GM19395 (cell line): Measurements from ENCODE around the gene NOTCH2.

Source experiments
- ATAC-seq: cut with Tn5 transposase; IDR thresholded peaks from one replicate; pipeline ENCODE4 v1.9.1; 2021; ENCODE audit warnings: mild to moderate bottlenecking, moderate library complexity; ENCODE audit not compliant: unreplicated experiment

NOTCH2 gene

DNA sequence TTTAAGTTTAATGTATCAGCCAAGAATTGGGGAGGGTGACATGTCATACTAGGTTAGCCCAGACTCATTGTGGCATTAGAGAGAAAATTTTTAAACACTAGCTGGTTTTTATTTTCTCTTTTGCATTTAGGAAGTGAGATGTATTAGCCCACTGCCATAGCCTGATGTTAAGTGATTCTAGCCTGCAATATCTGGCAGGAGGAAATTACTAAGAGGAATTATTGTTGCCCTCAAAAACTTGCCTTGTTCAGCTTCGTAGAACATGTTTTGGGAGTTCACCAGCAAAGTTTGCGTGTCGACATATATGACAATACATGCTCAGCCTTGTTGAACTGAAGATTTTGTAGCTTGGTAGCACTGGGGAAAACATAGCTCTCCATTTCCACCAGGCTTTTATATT, 185.6 kb downstream of the NOTCH2 start:
- ATAC-seq: no peak

DNA sequence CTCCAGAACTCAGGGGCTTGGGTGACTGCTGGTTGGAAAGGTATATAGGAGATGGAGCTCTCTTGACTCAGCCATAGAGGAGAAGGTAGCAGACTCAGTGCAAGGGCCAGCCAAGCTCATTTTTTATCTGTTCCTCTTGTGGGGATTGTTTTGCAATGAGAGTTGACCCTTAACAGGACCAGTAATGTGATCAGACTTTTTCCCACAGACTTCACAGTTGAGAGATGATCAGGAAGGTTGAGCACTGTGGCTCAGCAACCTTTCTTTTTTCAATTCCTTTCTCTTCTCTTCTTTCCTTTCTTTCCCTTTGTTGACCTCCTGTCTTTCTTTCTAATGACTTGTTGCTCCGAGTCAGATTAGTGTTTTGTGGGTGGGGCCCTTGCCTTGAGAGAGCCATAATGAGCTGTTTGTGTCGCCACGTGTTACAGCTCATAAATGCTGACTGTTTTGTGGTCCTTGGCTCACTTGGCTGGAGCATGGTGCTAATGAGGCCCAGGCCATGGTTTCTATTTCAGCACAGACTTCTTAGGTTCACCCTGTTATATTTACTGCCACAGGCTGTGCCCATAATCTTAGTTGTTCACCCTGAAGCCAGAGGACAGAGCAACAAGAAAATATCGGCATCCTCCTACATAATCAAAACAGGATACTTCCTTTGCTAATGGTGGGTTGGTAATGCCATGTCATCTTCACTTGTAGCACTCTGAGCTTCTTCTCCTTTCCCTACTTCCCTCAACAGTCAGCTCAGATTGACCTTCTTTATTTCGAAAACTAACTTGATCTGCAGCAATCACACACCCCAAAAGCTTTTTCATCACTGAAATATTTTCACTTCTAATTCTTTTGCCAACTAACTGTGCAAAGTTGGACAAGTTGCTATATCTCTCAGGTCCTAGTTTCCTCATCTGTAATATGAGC, 187.1 kb downstream of the NOTCH2 start:
- no peak for ATAC-seq

DNA sequence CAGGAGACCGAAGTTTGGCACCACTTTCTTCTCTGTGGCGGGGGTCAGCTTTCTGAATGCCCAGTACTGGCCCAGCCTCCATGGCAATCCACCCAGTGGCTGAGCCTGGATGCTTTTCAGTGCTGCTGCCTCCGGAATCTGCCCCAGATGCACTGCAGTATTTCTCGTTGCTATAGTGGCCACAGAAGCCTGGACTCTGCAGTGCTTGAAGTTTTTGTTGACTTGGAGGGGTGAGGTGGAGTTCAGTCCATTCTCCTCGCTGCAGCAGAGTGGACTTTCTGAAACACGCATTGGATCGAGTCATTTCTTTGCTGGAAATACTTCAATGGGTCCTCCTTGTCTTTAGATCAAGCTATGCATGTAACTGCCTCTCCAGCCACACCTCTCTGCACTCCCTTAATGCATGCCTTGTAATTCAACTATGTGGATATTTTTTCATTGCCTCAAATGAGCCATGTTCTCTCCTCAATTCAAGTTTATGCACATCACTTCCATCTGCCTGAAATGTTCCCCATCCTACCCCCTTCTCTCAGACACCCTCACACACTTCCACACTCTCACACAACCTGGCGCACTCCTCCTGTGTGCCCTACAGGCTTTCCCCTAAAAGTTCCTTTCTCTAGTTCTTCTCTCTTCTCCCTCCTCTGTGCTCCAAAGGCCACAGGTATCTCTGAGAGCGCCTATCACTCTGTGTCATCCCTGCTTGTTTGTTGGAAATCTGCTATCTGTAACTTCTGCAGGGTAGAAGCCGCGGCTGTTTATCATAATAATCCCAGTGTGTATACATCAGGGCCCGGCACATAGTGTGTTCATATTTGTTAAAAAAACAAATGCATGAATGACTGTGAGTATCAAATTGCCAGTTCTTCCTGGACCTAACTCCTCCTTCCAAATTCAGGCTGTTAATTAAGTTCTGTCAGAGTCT, 189.7 kb downstream of the NOTCH2 start:
- no peak for ATAC-seq

DNA sequence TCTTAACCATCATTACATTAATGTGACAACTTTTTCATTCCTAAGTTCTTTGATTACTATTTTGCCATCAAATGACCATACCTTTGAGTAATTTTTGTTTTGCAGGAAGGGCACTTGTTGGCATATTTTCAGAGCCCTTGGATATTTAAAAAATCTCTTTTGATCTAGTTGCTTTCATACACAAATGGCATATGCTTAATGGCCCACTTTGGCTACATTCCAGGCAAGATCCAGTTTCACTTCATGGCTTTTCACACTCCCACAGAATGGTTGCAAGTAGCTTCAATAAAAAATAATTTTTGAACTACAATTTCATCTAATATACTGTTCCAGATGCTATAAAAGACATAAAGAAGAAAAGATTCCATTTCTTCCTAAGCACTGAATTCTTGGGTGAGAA, 191.3 kb downstream of the NOTCH2 start:
- ATAC-seq: no peak

DNA sequence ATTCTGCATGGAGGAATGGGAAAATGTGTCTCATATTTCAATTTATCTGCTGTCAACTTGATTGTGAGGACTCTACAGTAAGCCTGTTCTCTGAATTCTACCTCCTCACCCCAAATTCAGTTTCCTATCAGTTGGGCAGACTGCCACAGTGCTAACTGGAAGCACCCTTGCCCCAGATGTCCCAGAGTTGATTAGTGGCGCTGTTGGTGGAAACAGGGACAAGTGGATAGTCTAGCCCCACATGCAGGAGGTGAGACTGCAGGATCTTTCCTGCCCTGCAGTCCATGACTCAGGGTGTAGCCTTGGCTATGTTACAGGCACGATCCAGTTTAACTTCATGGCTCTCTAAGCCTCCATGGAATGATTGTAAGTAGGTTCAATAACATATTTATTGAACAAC, 195.3 kb downstream of the NOTCH2 start:
- ATAC-seq: no peak

DNA sequence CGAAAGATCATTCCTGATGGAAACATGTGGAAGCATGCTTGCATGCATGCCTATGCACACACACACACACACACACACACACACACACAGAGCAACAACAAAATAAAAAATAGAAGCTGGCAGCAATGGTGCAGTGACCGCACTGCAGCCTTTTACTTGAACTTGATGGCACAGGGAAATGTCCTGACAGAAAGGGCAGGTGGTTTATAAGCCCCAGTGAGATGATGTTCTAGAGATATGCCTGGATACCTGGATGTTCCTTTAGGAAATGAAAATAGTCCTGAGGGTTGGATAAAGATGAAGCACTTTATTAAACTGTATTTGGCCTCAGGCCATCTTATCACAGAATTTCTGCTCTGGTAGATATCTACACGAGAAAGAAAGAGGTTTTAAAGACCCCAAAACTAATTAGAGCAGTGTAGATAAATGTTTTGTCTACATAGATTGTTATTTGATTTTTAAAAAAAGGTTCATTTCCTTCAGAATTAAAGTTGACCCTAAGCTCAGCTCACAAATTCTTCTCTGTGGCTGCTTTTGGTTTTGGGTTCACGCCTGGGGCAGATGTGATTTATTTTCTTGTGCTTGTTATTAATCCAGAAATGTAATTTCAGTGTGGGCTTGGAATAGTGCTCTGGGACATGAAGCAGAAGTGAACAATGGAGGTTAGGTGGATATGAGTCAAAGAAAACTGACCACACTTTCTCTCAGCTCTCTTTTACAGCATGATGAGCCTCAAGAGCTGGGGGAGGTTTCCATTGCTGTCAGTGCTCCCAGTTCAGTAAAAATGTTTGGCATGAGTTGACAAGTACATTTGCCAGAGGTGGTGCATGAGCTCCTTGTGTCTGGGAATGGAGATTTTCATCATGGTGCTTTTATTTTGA, 196.1 kb downstream of the NOTCH2 start:
- no peak for ATAC-seq

DNA sequence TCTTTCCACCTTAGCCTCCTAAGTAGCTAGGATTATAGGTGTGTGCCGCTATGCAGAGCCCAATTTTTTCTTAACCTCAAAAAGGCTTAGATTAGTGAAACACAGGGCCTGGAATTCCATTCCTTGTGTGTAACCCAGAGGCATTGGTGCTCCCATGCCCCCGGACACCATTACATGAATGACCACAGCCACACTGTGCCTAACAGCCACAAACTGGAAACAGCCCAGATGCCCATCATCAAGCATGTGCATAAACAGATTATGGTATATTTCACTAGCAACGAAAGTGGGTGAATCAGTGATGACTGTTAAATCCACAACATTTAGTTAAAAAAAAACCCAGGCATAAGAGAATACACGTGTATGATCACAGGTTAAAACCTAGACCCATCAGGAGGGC, 197.6 kb downstream of the NOTCH2 start:
- no peak for ATAC-seq

DNA sequence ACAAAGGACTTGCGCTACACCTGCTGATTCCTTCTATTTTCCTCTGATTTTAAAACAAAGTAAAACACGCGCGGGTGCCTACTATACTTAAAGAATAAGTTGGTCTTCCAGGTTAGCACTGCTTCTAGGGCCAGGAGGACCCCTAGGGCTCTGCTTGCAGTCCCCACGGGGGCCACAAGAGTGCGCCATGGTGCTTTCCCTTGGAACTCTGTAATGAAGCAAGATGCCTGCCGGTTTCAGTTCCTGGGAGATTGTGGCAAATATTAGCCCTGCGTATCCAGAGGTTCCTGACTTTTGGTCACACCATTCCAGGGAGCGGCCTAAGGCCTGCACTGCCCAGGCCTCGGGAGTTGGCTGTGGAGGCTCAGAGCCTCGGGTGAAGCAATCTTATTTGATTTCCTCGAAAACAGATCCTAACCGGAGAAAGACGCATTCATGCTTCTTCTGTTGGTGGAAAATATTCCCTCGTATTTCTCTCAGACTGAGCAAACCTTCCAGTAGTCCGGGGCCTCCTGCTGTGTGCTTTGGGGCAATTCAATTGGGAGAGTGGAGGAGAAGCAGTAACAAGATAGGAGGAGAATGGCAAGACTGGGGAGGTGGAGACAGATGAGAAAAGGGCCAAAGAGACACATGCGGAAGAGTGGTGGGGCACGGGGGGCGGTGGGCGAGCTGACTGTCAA, 198.4 kb downstream of the NOTCH2 start:
- no peak for ATAC-seq

DNA sequence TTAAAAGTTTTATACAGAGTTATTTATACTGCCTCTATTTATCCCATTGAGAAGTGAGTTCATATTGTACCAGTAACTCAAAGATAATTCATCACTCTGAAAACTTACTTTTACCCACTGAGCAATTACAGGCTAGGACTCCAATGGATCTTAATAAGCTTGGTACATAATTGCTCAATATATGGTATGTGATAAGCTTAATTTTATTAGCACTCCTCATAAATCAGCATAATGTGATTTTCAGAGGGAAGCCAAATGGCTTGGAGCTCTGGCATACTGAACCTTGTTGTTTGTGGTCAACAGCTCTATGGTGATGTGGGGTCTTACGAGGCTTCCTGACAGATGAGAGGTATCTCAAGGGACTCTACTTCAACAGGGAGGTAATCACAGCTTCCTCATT, 199.5 kb downstream of the NOTCH2 start:
- no peak for ATAC-seq

DNA sequence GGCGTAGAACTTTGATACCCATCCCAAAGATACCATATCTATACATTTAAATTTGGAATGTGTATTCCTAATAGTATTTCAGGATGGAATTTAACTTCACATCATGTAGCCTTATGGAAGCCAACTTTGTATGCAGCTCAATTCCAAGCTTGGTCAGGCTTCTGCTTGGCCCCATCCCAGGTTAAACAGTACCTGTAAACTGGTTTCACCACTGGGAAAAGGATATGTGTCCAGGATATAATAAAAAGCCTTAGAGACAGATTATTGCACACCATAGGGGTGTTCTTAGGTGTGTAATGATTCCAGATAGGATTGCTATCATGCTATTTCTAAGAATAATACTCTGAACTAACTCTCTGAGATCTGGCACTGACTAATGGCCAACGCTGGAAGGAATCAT, 201.3 kb downstream of the NOTCH2 start:
- ATAC-seq: no peak

DNA sequence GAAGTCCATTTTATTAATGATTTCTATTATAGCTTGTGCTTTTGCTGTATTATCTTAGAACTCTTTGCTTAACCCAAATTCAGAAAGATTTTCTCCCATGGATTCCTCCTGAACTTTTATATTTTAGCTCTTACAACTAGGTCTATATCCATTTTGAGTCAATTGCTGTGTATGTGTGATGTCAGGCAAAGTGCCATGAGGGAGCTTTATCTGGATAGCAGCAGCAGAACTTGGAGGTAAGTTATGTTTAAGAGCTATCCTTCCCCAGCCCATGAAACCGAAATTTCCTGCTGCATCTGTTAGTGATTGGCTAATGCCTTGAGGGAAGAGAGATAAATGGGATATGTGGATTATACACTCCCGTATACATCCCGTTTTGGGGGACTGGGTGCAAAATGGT, 203.0 kb downstream of the NOTCH2 start:
- no peak for ATAC-seq

DNA sequence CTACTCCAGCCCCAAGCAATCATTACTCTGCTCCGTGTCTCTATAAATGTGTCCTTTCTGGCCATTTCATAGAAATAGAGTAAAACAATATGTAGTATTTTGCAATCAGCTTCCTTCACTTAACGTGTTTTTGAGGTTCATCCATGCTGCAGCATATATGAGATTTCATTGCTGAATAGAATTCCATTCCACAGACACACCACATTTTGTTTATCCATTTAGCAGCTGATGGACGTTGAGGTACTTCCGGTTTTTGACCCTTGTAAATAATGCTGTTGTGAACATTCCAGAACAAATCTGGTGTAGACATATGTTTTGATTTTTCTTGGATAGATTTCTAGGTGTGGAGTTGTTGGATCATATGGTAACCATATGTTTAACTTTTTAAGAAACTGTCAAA, 203.8 kb downstream of the NOTCH2 start:
- ATAC-seq: no peak

DNA sequence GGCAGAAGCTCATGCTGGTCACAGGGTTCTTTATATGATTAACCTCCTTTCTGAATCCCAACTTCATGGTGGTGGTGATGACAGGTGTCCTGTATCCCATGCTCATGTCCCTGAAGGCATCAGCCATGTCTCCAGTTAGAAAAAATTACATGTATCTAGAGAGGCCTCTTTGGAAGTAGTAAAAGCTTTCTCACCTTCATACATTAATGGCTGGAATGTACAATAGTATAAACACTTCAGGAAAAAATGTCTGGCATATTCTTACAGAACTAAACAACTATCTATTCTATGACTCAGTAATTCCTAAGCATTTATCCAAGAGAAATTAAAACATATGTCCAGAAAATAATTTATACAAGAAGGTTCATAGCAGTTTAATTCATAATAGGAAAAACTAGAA, 207.2 kb downstream of the NOTCH2 start:
- no peak for ATAC-seq
